OCI-M2 (cell line): Measurements from ENCODE around the gene CAB39.

Experiments
- DNase-seq: peaks from one replicate; lab custom pipeline; 2025; ENCODE audit not compliant: unreplicated experiment; lab: John Stamatoyannopoulos, UW

The CAB39 gene

GRCh38 chr2:230748087-230748486 is 35.4 kb downstream of the CAB39 start:
- no peak for DNase-seq

GRCh38 chr2:230749111-230749510 is 36.5 kb downstream of the CAB39 start:
- no peak for DNase-seq

DNA sequence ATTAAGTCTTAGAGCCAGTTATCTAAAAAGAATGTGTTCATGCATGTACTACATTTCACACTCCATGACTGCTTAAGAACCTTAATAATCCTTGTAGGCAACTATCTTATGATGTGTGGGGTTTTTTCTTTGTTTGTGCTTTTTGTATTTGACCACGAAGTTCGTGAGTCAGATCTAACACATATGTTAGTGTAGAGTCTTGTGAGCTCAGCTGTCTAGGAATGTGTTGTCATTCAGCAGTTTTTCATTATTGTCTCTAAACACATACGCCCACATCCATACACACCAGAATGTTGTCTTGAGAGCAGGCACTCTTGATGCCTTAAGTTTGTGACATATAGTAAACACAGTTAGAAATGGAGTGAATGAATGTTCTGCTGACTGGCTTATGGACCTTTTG is 38.4 kb downstream of the CAB39 start:
- DNase-seq: no peak

DNA sequence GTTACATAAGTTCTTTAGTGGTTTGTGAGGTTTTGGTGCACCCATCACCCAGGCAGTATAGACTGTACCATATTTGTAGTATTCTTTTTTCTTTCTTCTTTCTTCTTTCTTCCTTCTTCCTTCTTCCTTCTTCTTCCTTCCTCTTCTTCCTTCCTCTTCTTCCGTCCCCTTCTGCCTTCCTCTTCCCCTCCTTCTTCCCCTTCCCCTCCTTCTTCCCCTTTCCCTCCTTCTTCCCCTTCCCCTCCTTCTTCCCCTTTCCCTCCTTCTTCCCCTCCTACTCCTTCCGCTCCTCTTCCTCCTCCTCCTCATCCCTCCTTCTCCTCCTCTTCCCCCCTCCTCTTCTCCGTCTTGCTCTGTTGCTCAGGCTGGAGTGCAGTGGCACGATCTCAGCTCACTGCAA is 41.6 kb downstream of the CAB39 start:
- DNase-seq: no peak

DNA sequence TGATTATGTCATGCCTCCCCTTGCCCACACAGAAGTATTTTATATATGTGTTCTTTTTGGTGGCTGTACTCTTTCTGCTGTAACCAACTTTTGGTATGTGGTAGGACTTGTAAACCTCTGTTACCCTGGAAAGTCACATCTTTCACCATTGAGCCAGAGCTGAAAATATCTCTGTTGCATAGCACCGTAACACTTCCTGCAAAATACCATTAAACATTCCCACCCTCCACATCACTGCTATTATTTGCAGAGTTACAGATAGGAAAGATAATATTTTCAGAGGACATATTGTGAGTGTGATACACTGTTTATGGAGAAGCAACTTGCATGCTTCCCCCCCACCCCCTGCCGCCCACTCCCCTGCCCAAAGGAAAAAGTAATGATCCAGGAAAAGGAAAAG is 44.8 kb downstream of the CAB39 start:
- no peak for DNase-seq

DNA sequence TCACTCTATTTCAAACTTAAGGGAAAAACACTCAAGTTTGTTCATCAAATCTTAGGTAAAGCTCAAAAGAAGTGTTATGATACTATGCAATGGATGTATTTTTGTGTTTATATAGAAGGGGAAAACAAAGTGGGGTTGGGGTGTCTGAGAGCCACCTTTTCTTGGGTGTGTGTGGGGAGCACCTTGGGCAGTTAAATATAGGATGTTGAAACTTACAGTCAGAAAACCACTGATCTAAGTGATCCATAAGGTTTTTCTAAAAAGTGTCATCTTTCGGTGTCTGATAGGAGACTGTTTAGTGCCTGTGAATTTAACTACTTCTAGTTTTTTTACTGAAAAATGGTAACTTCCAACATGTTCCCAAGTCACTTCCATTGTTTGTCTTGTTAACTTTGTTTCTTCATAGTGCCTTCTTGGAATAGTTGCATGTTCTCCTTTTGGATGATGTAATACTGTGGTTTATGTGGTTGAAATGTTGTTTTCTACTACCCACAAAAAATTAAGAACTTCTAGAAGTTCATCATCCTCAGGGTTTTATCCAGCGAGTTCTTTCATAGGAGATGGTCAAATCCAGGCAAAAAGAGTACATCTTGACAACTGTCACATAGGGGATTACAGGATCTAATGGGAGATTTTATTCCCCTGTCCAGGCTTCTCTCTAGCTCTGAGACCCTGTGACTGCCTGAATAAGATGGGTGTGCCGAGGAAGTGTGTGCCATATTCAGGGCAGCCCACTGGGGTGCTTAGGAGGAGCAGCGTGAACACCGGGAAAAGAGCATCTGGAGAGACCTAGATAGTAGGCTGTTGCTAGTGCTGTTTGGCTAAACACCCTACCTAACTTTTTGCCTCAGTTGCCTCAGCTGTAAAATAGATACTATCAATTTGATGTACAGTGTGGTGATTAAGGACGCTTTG is 46.2 kb downstream of the CAB39 start:
- DNase-seq: no peak

GRCh38 chr2:230759481-230760167 is 47.0 kb downstream of the CAB39 start:
- no peak for DNase-seq

GRCh38 chr2:230761704-230762103 is 49.1 kb downstream of the CAB39 start:
- DNase-seq: no peak

DNA sequence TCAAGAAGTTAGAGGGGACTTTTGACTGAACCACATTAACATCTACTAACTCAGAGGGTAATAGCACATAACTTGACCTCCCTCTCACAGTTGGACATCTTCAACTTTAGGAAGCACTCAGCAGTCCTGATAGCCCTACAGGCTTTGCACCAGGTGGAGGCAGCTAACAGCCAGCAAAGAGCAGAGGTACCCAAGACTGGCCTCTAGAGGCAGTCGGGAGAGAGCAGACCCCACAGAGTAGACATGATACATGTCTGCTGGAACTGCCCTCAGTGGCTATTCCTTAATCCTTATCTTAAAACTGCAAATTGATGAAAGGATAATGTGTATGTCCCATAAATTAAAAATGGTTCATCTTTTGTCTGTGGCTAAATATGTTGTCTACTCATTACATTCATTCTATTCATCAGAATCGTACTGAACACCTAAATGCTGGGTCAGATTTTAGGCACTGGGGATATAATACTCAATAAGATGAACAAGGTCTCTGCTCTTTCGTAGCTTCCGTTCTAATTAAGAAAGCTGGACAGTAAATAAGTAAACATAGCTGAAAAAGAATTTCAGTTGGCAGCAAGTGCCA is 49.8 kb downstream of the CAB39 start:
- DNase-seq: no peak

GRCh38 chr2:230764346-230764745 is 51.7 kb downstream of the CAB39 start:
- no peak for DNase-seq

- no peak for DNase-seq
These were observed 53.1 kb downstream of the CAB39 start for GRCh38 chr2:230765611-230766300.

DNA sequence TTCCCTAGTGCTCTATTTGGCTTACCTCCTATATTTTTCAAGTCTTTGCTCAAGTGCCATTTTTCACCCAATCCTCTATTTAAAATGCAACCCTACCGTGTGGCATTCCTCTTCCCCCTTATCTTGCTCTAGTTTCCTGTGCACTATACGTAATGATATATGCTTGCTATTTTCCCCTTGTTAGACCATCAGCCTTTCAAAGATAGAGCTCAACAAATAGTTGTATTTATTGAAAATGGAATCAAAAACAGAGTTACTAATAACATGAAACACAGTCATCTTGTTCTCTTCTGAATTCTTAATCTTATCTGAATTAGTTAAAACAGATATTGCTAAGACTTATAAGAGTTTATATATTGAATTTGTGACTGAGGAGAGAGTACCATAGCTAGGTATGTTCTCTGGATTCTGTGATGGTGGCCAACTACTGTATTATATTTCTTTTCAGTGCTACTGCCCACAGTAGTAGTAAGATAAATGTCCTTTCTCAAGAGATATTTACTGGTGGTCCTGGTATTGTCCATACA is 55.3 kb downstream of the CAB39 start:
- no peak for DNase-seq

GRCh38 chr2:230770804-230771203 is 58.2 kb downstream of the CAB39 start:
- no peak for DNase-seq

DNA sequence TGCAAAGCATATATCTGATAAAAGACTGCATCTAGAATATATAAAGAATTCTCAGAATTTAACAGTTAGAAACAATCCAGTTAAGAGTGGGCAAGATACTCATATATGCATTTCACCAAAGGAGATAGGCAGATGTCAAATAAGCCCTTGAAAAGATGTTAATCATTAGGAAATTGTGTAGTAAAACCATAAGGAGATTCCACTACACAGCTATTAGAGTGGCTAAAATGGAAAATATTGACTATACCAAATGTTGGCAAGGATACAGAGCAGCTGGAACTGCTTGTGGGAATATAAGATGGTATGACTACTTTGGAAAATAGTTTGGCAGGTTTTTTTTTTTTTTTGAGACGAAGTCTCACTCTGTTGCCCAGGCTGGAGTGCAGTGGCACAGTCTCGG is 59.5 kb downstream of the CAB39 start:
- DNase-seq: no peak

GRCh38 chr2:230773039-230773773 is 60.6 kb downstream of the CAB39 start:
- DNase-seq: no peak

GRCh38 chr2:230774348-230774951 is 61.8 kb downstream of the CAB39 start:
- no peak for DNase-seq

- peak; percentile 16 for DNase-seq
These were observed 63.1 kb downstream of the CAB39 start for GRCh38 chr2:230775737-230776136.

- no peak for DNase-seq
These were observed 65.1 kb downstream of the CAB39 start for GRCh38 chr2:230777721-230778120.

DNA sequence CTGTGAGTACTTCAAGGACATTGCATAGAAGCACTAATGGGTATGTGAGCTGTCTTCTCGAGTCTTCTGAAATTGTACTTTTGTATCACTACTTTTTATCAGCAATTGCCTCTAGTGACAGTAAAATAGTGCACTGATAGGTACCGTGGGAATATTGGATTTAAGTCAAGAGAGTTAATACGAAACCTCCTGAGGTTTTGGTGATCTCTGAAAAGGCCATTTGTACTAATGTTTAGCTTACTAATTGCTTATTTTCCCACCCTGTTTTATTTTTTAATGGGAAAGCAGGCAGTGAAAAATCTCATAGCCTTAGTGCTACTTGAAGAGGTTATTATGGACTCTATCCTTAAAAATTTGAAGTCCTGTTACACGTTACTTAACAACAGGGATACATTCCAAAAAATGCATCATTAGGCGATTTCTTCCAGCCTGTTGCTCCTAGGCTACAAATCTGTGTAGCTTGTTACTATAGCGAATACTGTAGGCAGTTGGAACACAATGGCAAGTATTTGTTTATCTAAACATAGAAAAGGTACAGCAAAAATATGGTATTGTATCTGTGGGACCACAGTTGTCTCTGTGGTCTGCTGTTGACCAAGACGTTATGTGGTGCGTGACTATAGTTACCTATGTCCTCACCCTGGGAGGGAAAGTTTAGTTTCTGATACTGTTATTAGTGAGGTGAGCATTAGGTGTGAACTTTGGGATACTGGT is 65.9 kb downstream of the CAB39 start:
- DNase-seq: no peak
